Raji (cell line): ENCODE measurements around the gene PRCD.
A peak's percentile ranks its signal among the peaks of the same experiment; 100 is the strongest.

ENCODE experiments used
- POLR2A ChIP-seq: IDR thresholded peaks from 2 replicates; pipeline ENCODE4 v1.6.1; 2011; ENCODE audit warnings: low read depth, low read length, control low read depth; ENCODE audit not compliant: insufficient read depth

The PRCD gene

DNA sequence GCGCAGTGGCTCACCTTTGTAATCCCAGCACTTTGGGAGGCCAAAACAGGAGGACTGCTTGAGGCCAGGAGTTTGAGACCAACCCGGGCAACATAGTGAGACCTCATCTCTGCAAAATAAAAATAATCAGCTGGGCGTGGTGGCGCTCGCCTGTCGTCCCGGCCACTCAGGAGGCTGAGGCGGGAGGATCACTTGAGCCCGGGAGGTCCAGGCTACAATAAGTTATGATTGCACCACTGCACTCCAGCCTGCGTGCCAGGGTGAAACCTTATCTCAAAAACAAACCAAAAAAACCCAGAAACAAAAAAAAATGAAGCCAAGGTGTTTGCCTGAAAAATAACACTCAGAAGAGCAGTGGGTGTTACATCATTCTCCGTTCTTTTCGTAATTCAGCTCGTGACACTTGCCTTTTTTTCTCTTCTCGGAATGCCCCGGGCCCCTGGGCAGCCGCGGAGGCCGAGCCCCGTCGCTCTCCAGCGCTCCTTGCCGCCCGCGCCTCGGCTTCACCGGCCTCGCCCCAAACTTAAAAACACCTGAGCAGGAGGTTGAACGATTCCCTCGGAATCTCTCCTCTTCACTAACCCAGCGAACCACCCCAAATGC lies 17.0 kb downstream of the PRCD start:
- TF ChIP-seq POLR2A, result no peak

DNA sequence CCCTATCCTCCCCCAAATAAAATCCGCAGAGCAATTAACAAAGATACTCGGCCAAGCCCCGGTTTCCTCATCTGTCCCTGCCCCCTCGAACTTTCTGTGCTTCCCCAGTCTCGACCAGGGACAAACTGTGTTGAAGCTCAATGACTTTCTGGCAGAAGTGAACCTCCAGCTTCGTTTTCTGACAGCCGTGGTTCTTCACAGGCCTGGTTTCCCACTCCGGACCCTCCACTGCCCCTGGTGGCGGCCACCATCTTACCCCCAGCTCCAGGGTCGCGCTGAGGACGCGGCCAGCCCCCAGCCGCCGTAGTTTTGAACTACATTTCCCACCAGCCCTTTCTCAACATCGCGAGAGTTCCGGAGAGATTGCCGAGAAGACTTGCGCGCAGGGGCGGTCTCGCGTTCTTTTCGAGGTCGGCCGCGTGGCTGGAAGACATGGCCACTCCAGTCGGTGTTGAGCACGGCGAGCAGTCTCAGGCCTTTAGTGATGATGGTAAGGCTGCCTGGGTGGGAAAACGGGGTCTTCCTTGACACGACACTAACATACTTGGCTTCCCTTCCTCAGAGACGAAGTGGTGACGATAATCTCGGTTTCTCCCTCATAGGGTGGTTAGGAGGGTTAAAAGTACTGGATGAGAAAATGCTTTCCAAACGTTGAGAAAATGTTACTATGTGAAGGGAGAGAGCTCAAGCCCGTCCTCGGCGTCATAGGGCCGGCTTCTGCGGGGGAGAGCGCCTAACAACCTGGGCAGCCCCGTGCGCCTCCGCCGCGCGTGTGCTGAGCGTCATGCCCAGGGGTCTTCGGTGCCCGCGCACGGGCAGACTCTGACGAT lies 17.7 kb downstream of the PRCD start:
- TF ChIP-seq POLR2A, result peak; percentile 99

GRCh38 chr17:76558198-76559095 lies 18.6 kb downstream of the PRCD start:
- TF ChIP-seq POLR2A, result no peak

DNA sequence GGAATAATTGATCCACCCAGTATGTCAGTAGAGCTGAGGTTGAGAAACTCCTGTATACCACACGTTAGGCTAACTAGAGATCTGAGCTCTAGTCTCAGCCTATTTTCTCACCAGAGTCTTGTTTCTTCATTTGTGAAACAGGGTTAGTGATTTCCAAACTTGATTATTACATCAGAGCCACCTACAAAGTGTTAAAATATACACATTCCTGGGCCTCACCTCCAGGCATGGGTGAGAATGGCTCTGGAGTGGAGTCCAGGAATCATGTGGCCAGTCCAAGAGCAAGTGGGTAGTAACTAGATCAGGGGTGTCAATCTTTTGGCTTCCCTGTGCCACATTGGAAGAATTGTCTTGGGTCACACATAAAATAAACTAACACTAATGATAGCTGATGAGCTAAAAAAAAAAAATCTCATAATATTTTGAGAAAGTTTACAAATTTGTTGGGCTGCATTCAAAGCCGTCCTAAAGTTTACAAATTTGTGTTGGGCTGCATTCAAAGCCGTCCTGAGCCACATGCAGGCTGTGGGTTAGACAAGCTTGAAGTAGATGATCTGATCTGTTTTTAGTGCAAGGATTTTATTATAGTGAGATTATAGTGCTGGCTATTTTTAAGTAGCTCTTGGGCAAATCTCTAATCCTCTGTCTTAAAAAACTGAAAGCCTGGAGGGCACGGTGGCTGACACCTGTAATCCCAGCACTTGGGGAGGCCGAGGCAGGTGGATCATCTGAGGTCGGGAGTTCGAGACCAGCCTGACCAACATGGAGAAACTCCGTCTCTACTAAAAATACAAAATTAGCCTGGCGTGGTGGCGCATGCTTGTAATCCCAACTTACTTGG lies 20.4 kb downstream of the PRCD start:
- TF ChIP-seq POLR2A, result no peak

DNA sequence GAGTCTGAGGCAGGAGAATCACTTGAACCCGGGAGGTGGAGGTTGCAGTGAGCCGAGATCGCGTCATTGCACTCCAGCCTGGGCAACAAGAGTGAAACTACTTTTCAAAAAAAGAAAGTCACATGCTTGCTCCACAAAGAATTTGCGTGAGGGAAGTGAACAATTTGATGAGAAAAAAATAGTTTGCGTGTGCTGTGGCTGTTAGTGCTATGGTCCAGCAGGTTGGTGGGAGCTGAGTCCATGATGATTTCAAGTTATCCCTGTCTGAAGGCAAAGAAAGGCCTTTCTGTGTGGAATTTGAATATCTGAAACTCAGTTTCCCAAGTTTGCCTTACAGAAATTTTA lies 21.0 kb downstream of the PRCD start:
- TF ChIP-seq POLR2A, result no peak

GRCh38 chr17:76561332-76561731 lies 21.5 kb downstream of the PRCD start:
- TF ChIP-seq POLR2A, result no peak

- no peak for TF ChIP-seq POLR2A
These were observed 22.0 kb downstream of the PRCD start for GRCh38 chr17:76561799-76562268.

DNA sequence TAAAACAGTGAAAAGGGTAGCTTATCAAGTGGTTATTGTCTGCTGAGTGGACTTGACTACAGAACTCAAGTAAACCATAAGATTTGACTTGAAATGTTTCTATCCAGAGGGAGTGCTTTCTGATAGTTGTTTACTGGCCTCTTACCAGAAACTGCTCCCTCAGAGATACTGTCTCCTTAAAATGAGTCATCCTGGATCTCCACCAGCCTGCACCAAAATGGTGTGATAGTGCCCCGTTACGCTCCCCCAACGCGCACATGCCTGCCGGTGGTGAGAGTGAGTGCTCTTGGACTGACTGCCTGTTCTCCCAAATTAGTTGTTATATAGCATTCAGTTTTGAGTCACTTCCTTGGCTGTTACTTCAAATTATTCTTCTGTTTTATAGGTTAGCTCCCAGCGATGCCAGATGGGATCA lies 22.9 kb downstream of the PRCD start:
- no peak for TF ChIP-seq POLR2A

- TF ChIP-seq POLR2A, result no peak
These were observed 26.1 kb downstream of the PRCD start for GRCh38 chr17:76565728-76566612.

- no peak for TF ChIP-seq POLR2A
These were observed 26.7 kb downstream of the PRCD start for GRCh38 chr17:76566613-76566943.

DNA sequence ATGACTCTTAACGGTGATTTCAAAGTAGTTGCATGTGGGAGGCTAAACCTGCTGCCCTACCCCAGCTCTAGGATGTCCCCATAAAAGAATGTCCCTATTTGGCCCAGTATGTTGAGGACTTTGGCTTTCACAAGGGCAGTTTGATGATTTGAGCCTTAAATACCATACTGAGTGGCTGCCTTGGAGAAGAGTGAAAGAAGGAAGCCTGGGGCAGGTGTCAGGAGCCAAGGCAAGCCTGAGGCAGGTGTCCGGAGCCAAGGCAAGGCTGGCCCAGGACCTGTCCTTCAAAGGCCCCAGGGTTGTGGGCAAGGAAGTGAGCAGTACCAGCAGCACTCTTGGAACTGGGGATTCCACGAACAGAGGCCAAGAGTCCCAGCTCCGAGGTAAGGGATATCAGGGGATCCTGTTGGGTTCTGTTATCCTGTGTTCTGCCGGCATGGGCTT lies 27.2 kb downstream of the PRCD start:
- no peak for TF ChIP-seq POLR2A

GRCh38 chr17:76567634-76568432 lies 28.0 kb downstream of the PRCD start:
- TF ChIP-seq POLR2A, result no peak

GRCh38 chr17:76568811-76569221 lies 29.0 kb downstream of the PRCD start:
- no peak for TF ChIP-seq POLR2A
